Caco-2 (cell line): ENCODE data around the gene VPS36. TPM values are rescaled to one million over a fixed set of nuclear protein-coding genes. Genes with fewer than 3 reads are reported as not detected.

ENCODE experiments used
- BruUV-seq: library from RNA; stranded (reverse); fragments of 400-500 nt; replicated peaks from 2 replicates; lab custom pipeline; 2021; lab: Mats Ljungman, UMichigan
- CTCF ChIA-PET: fragments of 300-600 bp; sonication (Branson Sonifier 250); formaldehyde crosslinking; loops from one replicate; lab custom pipeline; 2022; ENCODE audit warnings: antibody characterized with exemption; lab: Charles Lee
- POLR2A ChIA-PET: fragments of 300-600 bp; sonication (Branson Sonifier 250); formaldehyde crosslinking; loops from one replicate; lab custom pipeline; 2022; ENCODE audit warnings: antibody characterized with exemption; lab: Charles Lee
- DNase-seq, 2 experiments: peaks; one replicate each; pipeline versions ENCODE4 v3.0.0 to v3.0.0-alpha.2; 2020 to 2022
- H3K27me3 ChIP-seq: replicated peaks from 2 replicates; pipeline ENCODE4 v1.6.0; 2011; ENCODE audit warnings: low read length; ENCODE audit not compliant: control insufficient read depth, insufficient read depth
- H3K36me3 ChIP-seq: 2 replicates; pipeline ENCODE4 v1.5.1; 2011; ENCODE audit warnings: low read length; ENCODE audit not compliant: control insufficient read depth, insufficient read depth
- H3K4me1 ChIP-seq: fragments of 250-450 bp; sonication (Bioruptor Pico); 2 replicates; pipeline ENCODE4 v1.5.1; 2020; ENCODE audit warnings: mild to moderate bottlenecking
- H3K4me3 ChIP-seq: 2 replicates; pipeline ENCODE4 v1.5.1; 2011; ENCODE audit warnings: low read depth, mild to moderate bottlenecking, control low read depth, low read length
- H3K9me3 ChIP-seq: fragments of 250-450 bp; sonication (Bioruptor Pico); 2 replicates; pipeline ENCODE4 v1.5.1; 2020; ENCODE audit warnings: mild to moderate bottlenecking, moderate library complexity
- H3K27ac Mint-ChIP-seq: one replicate; pipeline ENCODE4 v1.8.0; 2022; ENCODE audit warnings: mixed read lengths; ENCODE audit not compliant: unreplicated experiment
- H3K27me3 Mint-ChIP-seq: one replicate; pipeline ENCODE4 v1.8.0; 2022; ENCODE audit warnings: mixed read lengths; ENCODE audit not compliant: insufficient read depth, unreplicated experiment
- H3K36me3 Mint-ChIP-seq: one replicate; pipeline ENCODE4 v1.8.0; 2022; ENCODE audit warnings: mild to moderate bottlenecking, mixed read lengths; ENCODE audit not compliant: insufficient read depth, unreplicated experiment
- H3K4me1 Mint-ChIP-seq: one replicate; pipeline ENCODE4 v1.8.0; 2022; ENCODE audit warnings: low read depth, mixed read lengths; ENCODE audit not compliant: unreplicated experiment
- H3K4me3 Mint-ChIP-seq: one replicate; pipeline ENCODE4 v1.8.0; 2022; ENCODE audit warnings: mild to moderate bottlenecking, moderate library complexity, mixed read lengths; ENCODE audit not compliant: unreplicated experiment
- H3K9me3 Mint-ChIP-seq: one replicate; pipeline ENCODE4 v1.8.0; 2022; ENCODE audit warnings: mixed read lengths; ENCODE audit not compliant: unreplicated experiment
- CTCF ChIP-seq, 2 experiments: fragments of 200-600 bp in 1 of 2; IDR thresholded peaks; 1 replicate in 1 of 2; 2 replicates in 1 of 2; pipeline versions ENCODE4 v1.5.1 to v1.8.0; 2011 to 2022; ENCODE audit warnings: antibody characterized with exemption in 1 of 2, control low read depth in 1 of 2, inconsistent platforms in 1 of 2, low read depth in 1 of 2, low read length in 1 of 2, mild to moderate bottlenecking in 1 of 2, moderate library complexity in 1 of 2; ENCODE audit not compliant: insufficient read depth in 1 of 2, severe bottlenecking in 1 of 2, unreplicated experiment in 1 of 2
- intact Hi-C: fragments of 100-400 bp; cut with micrococcal nuclease; formaldehyde crosslinking; loops from one replicate; pipeline ENCODE4 v1.10.0; 2022; ENCODE audit not compliant: unreplicated experiment
- total RNA-seq: library from RNA; stranded (reverse); gene quantifications from 2 replicates; pipeline ENCODE4 v1.2.3, GENCODE V29; 2022

VPS36 gene
- total RNA-seq, 1 experiment from 2014 or later: 48.4 TPM

- CTCF ChIA-PET: no interaction called here
- H3K36me3 Mint-ChIP-seq: peaks cover 38% of the 10 kb centered on the region
- peak in 1 of 2 experiments; percentile 17 for DNase-seq
- no TSS peak for BruUV-seq
- H3K4me3 ChIP-seq: peak overlapping the region; percentile 81
- no peak for TF ChIP-seq CTCF (IDR thresholded peaks at IDR 0.05; ENCODE audit: insufficient read depth in 1 of 2, low read depth in 1 of 2, low read length in 1 of 2, severe bottlenecking in 1 of 2, unreplicated experiment in 1 of 2)
- peak overlapping the region; percentile 96 for H3K27ac Mint-ChIP-seq
- H3K4me1 ChIP-seq: no peaks in the 10 kb centered on the region
- H3K4me3 Mint-ChIP-seq: peak overlapping the region; percentile 97
- H3K4me1 Mint-ChIP-seq: peaks cover 11% of the 10 kb centered on the region
- intact Hi-C loops: loop anchor here (10.0 kb wide), 3 partner anchors 160 to 650 kb away; partner anchors contain the start of gene DHRS12
- no peaks in the 10 kb centered on the region for H3K27me3 ChIP-seq
- POLR2A ChIA-PET: no interaction called here
- H3K27me3 Mint-ChIP-seq: no peaks in the 10 kb centered on the region
- H3K36me3 ChIP-seq: no peaks in the 10 kb centered on the region
- H3K9me3 Mint-ChIP-seq: no peaks in the 10 kb centered on the region
- no peaks in the 10 kb centered on the region for H3K9me3 ChIP-seq
Measured at GRCh38 chr13:52454459-52454819, 4.0 kb upstream of the VPS36 start.

- H3K36me3 Mint-ChIP-seq: peaks cover 23% of the 10 kb centered on the region
- Histone ChIP-seq H3K9me3 (no peaks in the 10 kb centered on the region), H3K36me3 (no peaks in the 10 kb centered on the region), H3K27me3 (no peaks in the 10 kb centered on the region), H3K4me1 (no peaks in the 10 kb centered on the region; the same call in 1 of the 2 replicates), H3K4me3 (no peak overlapping the region)
- ChIA-PET POLR2A (no interaction called here), CTCF (no interaction called here)
- H3K9me3 Mint-ChIP-seq: no peaks in the 10 kb centered on the region
- H3K4me3 Mint-ChIP-seq: no peak overlapping the region
- peaks cover 18% of the 10 kb centered on the region for H3K4me1 Mint-ChIP-seq
- no TSS peak for BruUV-seq
- intact Hi-C loops: loop anchor here (10.0 kb wide), 3 partner anchors 162 to 648 kb away; partner anchors contain the start of gene DHRS12
- no peak overlapping the region for H3K27ac Mint-ChIP-seq
- no peak for DNase-seq
- H3K27me3 Mint-ChIP-seq: no peaks in the 10 kb centered on the region
- TF ChIP-seq CTCF (IDR thresholded peaks at IDR 0.05; ENCODE audit: insufficient read depth in 1 of 2, low read depth in 1 of 2, low read length in 1 of 2, severe bottlenecking in 1 of 2, unreplicated experiment in 1 of 2): no peak
Measured at GRCh38 chr13:52452470-52452869, 2.0 kb upstream of the VPS36 start.

GRCh38 chr13:52451135-52451804 is 836 bp upstream of the VPS36 start:
- intact Hi-C loops: loop anchor here (1.0 to 10.0 kb wide), 4 partner anchors 52 to 646 kb away; partner anchors contain the start of gene DHRS12
- CTCF ChIA-PET: interaction anchor here (0.6 to 1.9 kb wide), 24 partner anchors 11 to 472 kb away, joined by 3 to 23 read pairs (median 3); partner anchors contain the start of gene SUGT1

More at GRCh38 chr13:52451135-52451804, 836 bp upstream of the VPS36 start:
- Histone ChIP-seq H3K9me3 (no peaks in the 10 kb centered on the region), H3K4me1 (no peaks in the 10 kb centered on the region; the same call in 1 of the 2 replicates), H3K4me3 (no peak overlapping the region), H3K27me3 (no peaks in the 10 kb centered on the region), H3K36me3 (no peaks in the 10 kb centered on the region)
- POLR2A ChIA-PET: interaction anchor here (1.1 kb wide), 1 partner anchor 23 kb away, joined by 3 read pairs; no protein-coding TSS in a partner anchor
- H3K36me3 Mint-ChIP-seq: peaks cover 16% of the 10 kb centered on the region
- H3K27ac Mint-ChIP-seq: no peak overlapping the region
- no peaks in the 10 kb centered on the region for H3K9me3 Mint-ChIP-seq
- no peak for TF ChIP-seq CTCF (IDR thresholded peaks at IDR 0.05; ENCODE audit: insufficient read depth in 1 of 2, low read depth in 1 of 2, low read length in 1 of 2, severe bottlenecking in 1 of 2, unreplicated experiment in 1 of 2)
- H3K4me1 Mint-ChIP-seq: peaks cover 18% of the 10 kb centered on the region
- BruUV-seq: no TSS peak
- peak overlapping the region; percentile 83 for H3K4me3 Mint-ChIP-seq
- no peaks in the 10 kb centered on the region for H3K27me3 Mint-ChIP-seq
- no peak for DNase-seq
